Suppressor macrophage treated with lipopolysaccharide for 4 hours (primary cell): ENCODE data around the gene NUDT6.
A peak's percentile ranks its signal among the peaks of the same experiment; 100 is the strongest.

Source experiments
- DNase-seq: peaks from one replicate; pipeline ENCODE4 v3.0.0-alpha.2; 2020

The NUDT6 gene

GRCh38 chr4:122912810-122913575 lies 9.4 kb downstream of the NUDT6 start:
- no peak for DNase-seq

- no peak for DNase-seq
Measured at GRCh38 chr4:122911588-122911987, 10.8 kb downstream of the NUDT6 start.

DNA sequence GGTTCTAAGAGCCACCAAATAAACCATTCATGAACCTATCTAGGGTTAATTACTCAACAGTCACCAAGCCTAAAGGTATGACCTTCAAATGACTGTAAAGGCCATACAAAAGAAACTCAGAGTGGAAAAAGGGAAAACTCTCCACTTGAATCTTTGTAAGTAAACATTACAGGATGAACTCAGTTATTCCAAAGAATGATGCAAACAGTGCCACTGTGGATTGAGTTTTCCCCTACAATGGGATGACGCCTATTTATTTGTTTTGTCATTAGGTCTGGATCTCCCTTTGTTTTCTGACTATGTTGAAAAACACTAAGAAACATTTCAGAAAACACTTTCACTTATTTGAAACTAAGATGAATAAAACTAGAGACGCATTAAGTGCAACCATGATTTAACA lies 12.7 kb downstream of the NUDT6 start:
- DNase-seq: no peak

- no peak for DNase-seq
Measured at GRCh38 chr4:122908223-122908622, 14.2 kb downstream of the NUDT6 start.

DNA sequence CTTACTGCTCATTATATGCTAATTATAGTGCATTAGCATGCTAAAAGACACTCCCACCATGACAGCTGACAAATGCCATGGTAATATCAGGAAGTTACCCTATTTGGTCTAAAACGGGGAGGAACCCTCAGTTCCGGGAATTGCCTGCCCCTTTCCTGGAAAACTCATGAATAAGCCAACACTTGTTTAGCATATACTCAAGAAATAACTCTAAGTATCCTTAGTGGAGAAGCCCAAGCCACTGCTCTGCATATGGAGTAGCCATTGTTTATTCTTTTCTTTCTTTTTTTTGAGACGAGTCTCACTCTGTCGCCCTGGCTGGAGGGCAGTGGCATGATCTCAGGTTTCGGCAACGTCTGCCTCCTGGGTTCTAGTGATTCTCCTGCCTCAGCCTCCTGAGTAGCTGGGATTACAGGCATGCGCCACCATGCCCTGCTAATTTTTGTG lies 15.5 kb downstream of the NUDT6 start:
- peak; percentile 3 for DNase-seq

GRCh38 chr4:122903766-122904288 lies 18.6 kb downstream of the NUDT6 start:
- no peak for DNase-seq

DNA sequence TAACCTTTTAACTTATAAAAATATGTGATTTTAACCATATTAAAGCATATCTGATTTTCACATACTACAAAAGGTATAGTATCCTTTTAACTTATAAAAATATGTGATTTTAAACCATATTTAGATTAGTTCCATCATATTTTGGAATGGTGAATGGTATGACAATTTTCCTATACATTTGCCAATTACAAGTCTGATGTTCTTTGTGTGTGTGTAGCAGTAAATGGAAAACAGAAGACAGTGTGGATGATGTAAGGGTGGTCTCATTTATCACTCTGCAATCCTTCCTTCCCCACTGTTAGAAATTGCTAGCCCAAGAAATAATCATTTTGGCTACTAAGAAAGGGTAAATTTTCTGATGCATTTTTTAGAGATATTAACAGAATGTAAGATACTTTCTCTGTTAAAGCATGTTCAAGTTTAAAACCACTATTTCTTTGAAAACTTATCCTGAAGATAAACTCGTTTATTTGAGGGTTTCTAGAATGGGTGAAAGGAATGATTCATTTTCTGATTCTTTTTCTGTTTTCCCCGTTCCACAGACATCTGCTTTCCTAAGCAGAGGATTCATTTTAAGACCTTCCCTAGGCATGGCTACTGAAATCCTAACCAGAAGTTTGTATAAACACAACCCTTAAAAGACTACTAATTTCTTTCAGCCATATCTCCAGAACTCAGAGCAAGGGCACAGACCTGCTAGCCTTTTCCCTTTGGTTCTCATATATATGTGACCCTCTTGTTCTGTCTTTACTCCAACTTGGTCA lies 21.0 kb downstream of the NUDT6 start:
- no peak for DNase-seq

DNA sequence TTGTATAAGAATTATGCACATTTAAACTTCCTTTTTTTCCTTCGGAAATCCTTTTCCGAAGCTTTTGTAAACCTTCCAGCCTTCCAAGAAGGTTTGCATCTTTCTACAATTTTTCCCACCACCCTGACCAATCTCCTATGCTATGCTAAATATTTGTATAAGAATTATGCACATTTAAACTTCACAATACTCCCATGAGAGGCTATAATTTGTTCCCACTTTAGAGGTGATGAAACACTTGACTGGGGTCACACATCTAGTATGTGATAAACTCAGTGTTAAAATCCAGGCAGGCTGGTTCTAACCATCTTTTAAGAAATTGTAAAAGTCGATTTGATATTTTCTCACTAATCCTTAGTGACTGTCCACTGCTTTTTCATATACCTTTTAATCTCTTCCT lies 22.1 kb downstream of the NUDT6 start:
- DNase-seq: no peak

GRCh38 chr4:122899682-122900081 lies 22.7 kb downstream of the NUDT6 start:
- no peak for DNase-seq

DNA sequence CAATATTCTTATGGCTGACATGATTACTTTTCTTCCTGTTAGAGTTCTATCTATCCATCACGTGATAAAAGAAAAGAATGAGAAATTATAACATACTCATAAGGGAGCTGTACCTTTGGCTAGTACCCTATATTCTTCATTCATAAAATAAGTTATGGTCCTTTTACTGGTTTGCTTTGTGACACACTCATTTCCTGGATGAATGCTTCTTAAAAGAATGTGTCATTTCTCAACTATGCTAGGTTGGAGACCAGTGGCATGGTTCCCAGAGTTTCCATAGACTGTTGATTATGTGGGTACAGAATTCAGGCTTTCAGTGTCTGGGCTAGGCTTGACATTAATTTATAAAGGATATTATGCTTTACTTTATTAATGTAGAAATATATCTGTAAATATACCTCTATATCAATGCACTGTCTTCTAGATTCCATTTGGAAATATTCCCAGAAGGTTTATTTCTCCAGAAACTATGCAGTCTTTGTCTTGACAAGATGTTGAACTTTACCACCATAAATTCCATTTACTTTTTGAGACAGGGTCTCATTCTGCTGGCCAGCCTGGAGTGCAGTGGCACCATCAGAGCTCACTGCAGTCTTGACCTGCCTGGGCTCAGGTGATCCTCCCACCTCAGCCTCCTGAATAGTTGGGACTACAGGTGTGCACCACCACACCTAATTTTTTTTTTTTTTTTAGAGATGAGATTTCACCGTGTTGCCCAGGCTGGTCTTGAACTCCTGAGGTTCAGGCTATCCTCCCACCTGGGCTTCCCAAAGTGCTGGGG lies 23.8 kb downstream of the NUDT6 start:
- DNase-seq: no peak

DNA sequence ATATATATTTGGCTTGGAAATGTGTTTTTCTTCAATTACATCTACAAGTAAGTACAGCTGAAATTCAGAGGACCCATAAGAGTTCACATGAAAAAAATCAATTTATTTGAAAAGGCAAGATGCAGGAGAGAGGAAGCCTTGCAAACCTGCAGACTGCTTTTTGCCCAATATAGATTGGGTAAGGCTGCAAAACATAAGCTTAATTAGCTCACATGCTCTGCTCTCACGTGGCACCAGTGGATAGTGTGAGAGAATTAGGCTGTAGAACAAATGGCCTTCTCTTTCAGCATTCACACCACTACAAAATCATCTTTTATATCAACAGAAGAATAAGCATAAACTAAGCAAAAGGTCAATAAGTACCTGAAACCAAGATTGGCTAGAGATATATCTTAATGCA lies 26.1 kb downstream of the NUDT6 start:
- DNase-seq: no peak

GRCh38 chr4:122895336-122895995 lies 26.9 kb downstream of the NUDT6 start:
- DNase-seq: no peak

DNA sequence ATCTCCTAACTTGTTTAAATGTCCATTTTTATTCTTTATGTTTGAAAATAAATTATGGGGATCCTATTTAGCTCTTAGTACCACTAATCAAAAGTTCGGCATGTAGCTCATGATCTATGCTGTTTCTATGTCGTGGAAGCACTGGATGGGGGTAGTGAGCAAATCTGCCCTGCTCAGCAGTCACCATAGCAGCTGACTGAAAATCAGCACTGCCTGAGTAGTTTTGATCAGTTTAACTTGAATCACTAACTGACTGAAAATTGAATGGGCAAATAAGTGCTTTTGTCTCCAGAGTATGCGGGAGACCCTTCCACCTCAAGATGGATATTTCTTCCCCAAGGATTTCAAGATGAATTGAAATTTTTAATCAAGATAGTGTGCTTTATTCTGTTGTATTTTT lies 27.6 kb downstream of the NUDT6 start:
- no peak for DNase-seq

GRCh38 chr4:122890147-122890795 lies 32.1 kb downstream of the NUDT6 start:
- DNase-seq: no peak

GRCh38 chr4:122889726-122890125 lies 32.7 kb downstream of the NUDT6 start:
- no peak for DNase-seq

- no peak for DNase-seq
Measured at GRCh38 chr4:122884499-122884898, 37.9 kb downstream of the NUDT6 start.

DNA sequence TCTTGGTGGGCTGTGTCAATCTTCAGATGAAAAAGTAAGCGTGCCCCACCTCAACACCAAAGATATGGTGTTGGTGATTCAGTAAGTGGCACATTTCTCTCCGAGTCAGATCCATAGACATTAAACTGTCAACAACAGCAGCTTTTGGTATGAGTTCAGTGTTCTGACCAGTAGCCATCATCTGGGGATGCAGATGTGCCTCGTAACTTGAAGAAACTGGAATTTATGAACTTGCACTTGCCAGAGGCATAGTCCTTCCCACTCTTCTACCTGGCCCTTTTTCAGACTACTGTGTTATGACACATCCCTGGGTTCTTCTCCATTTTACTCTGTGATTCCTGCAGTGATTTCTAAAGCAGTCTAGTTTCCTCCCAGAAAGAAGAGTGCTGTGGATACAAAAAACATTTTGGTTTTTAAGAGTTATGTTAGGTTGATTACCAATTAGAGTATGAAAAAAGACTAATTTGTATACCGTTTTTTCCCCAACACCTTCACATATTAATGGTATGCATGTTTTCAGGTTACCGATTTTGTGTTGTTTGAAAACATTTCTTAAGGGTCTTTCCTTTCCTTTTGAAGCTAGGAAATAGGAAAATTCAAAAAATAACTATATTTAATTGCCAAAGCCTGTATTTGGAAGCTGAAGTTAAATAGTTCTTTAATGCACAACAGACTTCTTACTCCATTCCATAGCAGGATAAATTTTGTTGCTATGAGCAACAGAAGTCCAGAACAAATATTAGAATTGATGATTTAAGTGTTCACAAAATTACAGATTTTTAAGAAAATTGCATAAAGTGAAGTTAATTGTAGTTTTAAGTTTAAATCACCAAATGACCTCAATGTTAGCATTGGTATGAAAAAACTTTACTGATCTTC lies 39.3 kb downstream of the NUDT6 start:
- DNase-seq: no peak

- no peak for DNase-seq
Measured at GRCh38 chr4:122879001-122879400, 43.4 kb downstream of the NUDT6 start.

DNA sequence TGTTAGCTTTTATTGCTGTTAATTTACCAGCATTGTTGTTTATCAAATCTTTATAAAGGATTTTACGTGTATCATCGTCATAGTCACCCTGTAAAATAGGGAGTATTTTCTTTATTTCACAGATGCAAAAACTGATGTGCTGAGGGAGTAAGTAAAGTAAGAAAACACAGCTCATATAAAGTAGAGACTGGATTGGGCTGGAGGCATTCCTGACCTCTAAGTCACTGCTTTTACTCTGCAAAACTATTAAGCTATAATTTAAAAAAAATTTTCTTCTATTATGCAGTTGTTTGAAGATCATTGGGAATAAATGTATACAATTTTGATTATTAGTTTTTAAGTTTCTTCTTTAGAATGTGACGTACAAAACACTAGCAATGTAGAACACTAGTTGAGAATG lies 45.9 kb downstream of the NUDT6 start:
- DNase-seq: no peak

- no peak for DNase-seq
Measured at GRCh38 chr4:122875949-122876348, 46.4 kb downstream of the NUDT6 start.
